Inflammatory macrophage treated with lipopolysaccharide for 1 hour (primary cell): ENCODE data around the gene TRAIP.
A peak's percentile ranks its signal among the peaks of the same experiment; 100 is the strongest.
"Not testable (repeated sequence)": the region's sequence is repeated elsewhere in the genome, so short reads cannot be mapped to it uniquely, and the experiment has no call there.

Experiments
- DNase-seq, 2 donors: peaks; one replicate each; pipeline ENCODE4 v3.0.0-alpha.2; 2020 to 2022

Gene TRAIP, protein sequence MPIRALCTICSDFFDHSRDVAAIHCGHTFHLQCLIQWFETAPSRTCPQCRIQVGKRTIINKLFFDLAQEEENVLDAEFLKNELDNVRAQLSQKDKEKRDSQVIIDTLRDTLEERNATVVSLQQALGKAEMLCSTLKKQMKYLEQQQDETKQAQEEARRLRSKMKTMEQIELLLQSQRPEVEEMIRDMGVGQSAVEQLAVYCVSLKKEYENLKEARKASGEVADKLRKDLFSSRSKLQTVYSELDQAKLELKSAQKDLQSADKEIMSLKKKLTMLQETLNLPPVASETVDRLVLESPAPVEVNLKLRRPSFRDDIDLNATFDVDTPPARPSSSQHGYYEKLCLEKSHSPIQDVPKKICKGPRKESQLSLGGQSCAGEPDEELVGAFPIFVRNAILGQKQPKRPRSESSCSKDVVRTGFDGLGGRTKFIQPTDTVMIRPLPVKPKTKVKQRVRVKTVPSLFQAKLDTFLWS

GRCh38 chr3:49856181-49857005 is at the start of gene TRAIP:
Gene TRAIP, minus strand, starts transcription at chr3:49856564. Its CDS starts 111 bp downstream, at chr3:49856453.
- peak; percentile 90 to 99 for DNase-seq

GRCh38 chr3:49904448-49904847 is 48.1 kb upstream of the TRAIP start:
- not testable (repeated sequence) for DNase-seq

- peak; percentile 33 to 55 for DNase-seq
These were observed 47.4 kb upstream of the TRAIP start, which contains the start of gene MST1R for GRCh38 chr3:49903451-49904424. Gene MST1R, minus strand, starts transcription at chr3:49903873. Its CDS starts 264 bp downstream, at chr3:49903609.

GRCh38 chr3:49902511-49903345 is 46.4 kb upstream of the TRAIP start:
- no peak for DNase-seq

GRCh38 chr3:49901366-49902339 is 45.3 kb upstream of the TRAIP start:
- peak in 1 of 2 donors; percentile 58 for DNase-seq

- DNase-seq: no peak
These were observed 44.3 kb upstream of the TRAIP start for GRCh38 chr3:49900491-49901153.

GRCh38 chr3:49899815-49900214 is 43.5 kb upstream of the TRAIP start:
- no peak for DNase-seq

DNA sequence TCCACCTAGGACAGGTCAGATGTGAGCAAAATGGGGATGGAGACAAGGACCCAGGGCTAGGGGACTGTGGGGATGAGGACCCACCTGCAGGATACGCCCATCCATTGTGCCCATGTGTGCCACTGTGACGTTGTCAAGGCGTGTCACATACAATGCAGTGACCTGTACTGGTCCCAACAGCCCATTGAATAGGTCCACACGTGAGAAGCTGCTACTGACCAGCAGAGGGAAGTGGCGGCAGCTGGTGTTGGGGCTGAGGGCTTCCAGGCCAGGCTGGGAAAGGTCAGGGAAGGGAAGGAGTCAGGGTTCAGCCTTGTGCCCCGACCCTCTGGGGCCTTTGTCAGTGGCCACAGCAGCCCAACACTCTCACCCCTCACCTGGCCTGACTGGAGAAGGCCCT is 42.6 kb upstream of the TRAIP start:
- no peak for DNase-seq

DNA sequence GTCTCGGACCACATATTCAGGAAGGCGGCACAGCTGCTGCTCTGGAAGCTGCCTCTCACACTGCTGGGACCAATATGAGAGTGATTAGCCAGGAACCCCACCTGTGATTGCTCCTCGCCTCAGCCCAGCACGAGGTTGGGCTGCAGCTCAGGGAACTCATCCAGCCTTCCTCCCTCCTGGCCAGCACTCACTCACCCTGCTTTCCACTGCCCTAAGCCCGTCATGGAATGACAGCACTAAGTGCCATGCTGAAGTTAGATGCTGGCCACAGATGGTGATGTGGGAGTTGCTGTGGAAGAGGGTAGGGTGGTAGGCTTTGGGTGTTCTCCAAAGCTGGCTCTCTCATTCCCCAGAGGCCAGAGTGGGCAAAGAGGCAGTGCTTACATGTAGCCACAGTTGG is 40.0 kb upstream of the TRAIP start:
- DNase-seq: no peak

GRCh38 chr3:49895791-49896190 is 39.4 kb upstream of the TRAIP start:
- DNase-seq: no peak

DNA sequence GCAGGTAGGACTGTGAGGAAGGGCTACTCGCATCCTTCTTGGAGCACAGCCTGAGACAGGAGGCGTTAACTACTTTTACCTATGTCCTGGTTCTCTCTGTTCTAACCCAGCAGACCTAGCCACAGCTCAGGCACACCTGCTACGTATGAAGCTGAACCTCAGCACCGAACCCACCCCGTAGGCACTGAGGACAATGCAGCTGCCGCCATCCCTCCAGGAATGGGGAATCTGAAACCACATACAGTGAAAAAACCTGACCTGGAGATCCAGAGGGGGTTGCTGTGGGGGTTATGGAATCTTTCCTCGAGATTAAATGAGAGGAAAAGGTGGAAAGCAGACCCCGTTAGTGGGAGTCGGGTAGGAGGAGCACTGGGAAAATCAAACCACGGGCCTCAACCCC is 32.9 kb upstream of the TRAIP start:
- DNase-seq: no peak

DNA sequence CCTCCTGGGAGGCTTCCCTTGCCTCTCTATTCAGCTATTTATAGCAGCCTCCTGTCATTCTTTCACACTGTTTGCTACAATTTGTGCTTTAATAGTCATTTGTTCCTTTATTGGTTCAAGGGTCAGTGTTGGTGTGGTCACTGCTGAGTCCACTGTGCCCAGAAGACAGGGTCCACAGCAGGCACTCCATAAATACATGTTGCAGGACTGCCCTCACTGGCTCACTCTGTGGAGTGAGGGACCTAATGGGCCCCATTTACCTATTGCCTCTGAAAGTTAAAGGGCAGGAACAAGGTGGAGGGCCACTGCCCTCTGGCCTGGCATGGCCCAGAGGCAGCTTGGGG is 30.5 kb upstream of the TRAIP start:
- no peak for DNase-seq

- no peak for DNase-seq
These were observed 27.6 kb upstream of the TRAIP start for GRCh38 chr3:49883998-49884397.

- no peak for DNase-seq
These were observed 25.8 kb upstream of the TRAIP start for GRCh38 chr3:49882166-49882565.

- no peak for DNase-seq
These were observed 24.4 kb upstream of the TRAIP start for GRCh38 chr3:49880581-49881315.

GRCh38 chr3:49879721-49880120 is 23.4 kb upstream of the TRAIP start:
- no peak for DNase-seq

DNA sequence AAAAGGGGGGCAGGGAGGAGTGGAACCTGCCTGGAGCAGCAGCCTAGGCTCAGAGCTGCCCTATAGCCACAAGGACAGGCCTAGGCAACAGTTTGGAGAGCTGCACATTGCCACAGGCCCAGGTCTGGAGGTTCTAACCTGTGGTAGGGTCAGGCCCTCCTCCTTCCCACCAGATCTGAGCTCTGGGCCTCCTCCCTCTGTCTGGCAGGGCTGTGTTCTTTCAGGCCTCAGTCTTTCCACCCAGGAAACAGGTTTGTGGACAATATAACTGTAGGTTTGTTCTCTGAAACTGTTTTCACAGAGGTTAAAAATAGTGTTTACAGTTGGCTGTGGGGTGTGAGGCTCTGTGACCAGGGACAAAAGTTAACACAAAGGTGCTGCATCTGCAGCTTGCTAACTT is 22.3 kb upstream of the TRAIP start:
- no peak for DNase-seq

- no peak for DNase-seq
These were observed 21.4 kb upstream of the TRAIP start for GRCh38 chr3:49877716-49878115.

DNA sequence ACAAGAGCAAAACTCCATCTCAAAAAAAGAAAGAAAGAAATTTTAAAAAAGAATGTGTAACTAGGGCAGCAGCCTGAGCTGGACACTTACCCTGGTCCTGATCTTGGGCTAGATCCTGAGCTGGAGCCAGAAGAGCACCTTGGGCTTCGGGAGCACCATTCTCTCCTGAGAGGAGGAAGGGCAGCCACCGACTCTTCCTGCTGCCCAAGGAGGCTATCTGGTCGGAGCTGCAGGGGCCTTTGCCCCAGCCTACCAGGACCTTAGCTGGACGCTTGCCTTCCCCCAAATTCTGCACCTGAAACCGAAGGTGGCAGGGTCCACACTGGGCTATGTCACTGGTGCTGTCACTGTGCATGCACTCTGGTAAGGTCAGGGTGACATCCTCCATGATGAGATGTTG is 20.2 kb upstream of the TRAIP start:
- DNase-seq: no peak
